PC-3 (cell line): ENCODE results near the gene RFX7.

Experiments
- EZH2 ChIP-seq: fragments of 300-600 bp; sonication (generic); IDR thresholded peaks from one replicate; pipeline ENCODE4 v1.6.1; 2017; ENCODE audit warnings: antibody characterized with exemption, mild to moderate bottlenecking, low read length; ENCODE audit not compliant: unreplicated experiment
- TF ChIP-seq, protein P1 (sequence below): fragments of 300-600 bp; sonication (generic); conservative IDR thresholded peaks from 2 replicates; pipeline ENCODE4 v1.5.1; 2017; ENCODE audit warnings: antibody characterized with exemption, low read depth, mild to moderate bottlenecking, low read length

DNA sequence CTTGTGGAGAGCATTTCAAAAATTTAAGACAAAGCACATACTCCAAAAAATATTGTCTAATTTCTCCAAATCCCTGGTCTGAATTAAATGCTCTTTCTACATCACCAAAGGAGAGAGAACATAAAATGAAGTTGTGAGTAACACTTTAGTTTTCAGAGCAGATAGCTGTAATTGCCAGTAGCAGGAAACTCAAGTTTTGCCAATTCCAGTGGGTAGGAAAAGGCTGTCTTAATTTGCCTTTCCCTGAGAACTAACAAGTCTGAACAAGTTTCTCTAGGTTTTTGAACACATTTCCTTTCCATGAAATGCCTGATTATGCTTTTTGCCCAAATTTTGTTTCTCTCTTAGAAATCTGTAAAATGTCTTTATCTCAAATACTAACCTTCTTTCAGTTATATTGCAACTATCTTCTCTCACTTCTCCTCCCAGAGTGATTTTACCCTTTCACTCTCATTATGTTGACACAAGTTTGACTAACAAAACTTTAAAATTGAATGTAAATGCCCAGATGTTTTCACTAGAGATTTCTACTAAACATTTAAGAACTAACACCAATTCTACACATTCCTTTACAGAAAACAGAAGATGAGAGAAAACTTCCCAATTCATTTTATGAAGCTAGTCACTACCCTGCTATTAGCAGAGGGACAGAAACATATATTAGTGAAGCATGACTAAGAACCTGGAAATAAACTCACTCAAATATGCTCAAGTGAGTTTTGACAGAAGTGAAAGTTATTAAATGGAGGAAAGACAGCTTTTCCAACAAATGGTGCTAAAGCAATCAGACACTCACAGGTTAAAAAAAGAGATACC, 38.4 kb downstream of the RFX7 start:
- TF ChIP-seq, protein P1, sequence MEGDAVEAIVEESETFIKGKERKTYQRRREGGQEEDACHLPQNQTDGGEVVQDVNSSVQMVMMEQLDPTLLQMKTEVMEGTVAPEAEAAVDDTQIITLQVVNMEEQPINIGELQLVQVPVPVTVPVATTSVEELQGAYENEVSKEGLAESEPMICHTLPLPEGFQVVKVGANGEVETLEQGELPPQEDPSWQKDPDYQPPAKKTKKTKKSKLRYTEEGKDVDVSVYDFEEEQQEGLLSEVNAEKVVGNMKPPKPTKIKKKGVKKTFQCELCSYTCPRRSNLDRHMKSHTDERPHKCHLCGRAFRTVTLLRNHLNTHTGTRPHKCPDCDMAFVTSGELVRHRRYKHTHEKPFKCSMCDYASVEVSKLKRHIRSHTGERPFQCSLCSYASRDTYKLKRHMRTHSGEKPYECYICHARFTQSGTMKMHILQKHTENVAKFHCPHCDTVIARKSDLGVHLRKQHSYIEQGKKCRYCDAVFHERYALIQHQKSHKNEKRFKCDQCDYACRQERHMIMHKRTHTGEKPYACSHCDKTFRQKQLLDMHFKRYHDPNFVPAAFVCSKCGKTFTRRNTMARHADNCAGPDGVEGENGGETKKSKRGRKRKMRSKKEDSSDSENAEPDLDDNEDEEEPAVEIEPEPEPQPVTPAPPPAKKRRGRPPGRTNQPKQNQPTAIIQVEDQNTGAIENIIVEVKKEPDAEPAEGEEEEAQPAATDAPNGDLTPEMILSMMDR, result no peak
- TF ChIP-seq EZH2, result no peak
